NCI-H510A (cell line): ENCODE measurements around the gene NR2F1-AS1.
A peak's percentile ranks its signal among the peaks of the same experiment; 100 is the strongest.

Source experiments
- DNase-seq: peaks from one replicate; lab custom pipeline; 2025; lab: John Stamatoyannopoulos, UW

Gene NR2F1-AS1

GRCh38 chr5:93589152-93589828 is 8.3 kb upstream of the NR2F1-AS1 start:
- no peak for DNase-seq

- no peak for DNase-seq
Observed at GRCh38 chr5:93588352-93589151, 7.5 kb upstream of the NR2F1-AS1 start.

- DNase-seq, result no peak
Observed at GRCh38 chr5:93587597-93588351, 6.8 kb upstream of the NR2F1-AS1 start.

GRCh38 chr5:93586736-93587596 is 5.9 kb upstream of the NR2F1-AS1 start:
- DNase-seq, result no peak

- no peak for DNase-seq
Observed at GRCh38 chr5:93585767-93586385, 4.9 kb upstream of the NR2F1-AS1 start.

- DNase-seq, result no peak
Observed at GRCh38 chr5:93585041-93585766, 4.2 kb upstream of the NR2F1-AS1 start.

GRCh38 chr5:93584596-93585040 is 3.6 kb upstream of the NR2F1-AS1 start:
- no peak for DNase-seq

GRCh38 chr5:93583768-93584595 is 3.0 kb upstream of the NR2F1-AS1 start:
- DNase-seq, result peak; percentile 42

- DNase-seq, result no peak
Observed at GRCh38 chr5:93583439-93583767, 2.4 kb upstream of the NR2F1-AS1 start.

GRCh38 chr5:93582677-93583438 is 1.8 kb upstream of the NR2F1-AS1 start, which contains the start of gene NR2F1:
NR2F1 (plus strand) TSS chr5:93583222; CDS start chr5:93585024, 1,802 bp downstream.
- peak; percentile 91 for DNase-seq

GRCh38 chr5:93582167-93582462 is 1.1 kb upstream of the NR2F1-AS1 start:
- DNase-seq, result no peak

GRCh38 chr5:93580063-93580926 is 724 bp downstream of the NR2F1-AS1 start:
- DNase-seq, result no peak

- DNase-seq, result no peak
Observed at GRCh38 chr5:93579692-93580062, 1.3 kb downstream of the NR2F1-AS1 start.

GRCh38 chr5:93578813-93579691 is 2.0 kb downstream of the NR2F1-AS1 start:
- no peak for DNase-seq

- DNase-seq, result no peak
Observed at GRCh38 chr5:93577854-93578812, 2.9 kb downstream of the NR2F1-AS1 start.
